Astrocyte (in vitro differentiated cells and primary cell): Measurements from ENCODE around the gene ADAM22.

ENCODE experiments used
- EZH2 ChIP-seq: IDR thresholded peaks from 2 replicates; pipeline ENCODE4 v1.6.1; 2012; ENCODE audit warnings: mild to moderate bottlenecking, low read length, inconsistent platforms; ENCODE audit not compliant: insufficient read depth
- TF ChIP-seq, protein P1 (sequence below): IDR thresholded peaks from 2 replicates; pipeline ENCODE4 v1.5.1; 2011; ENCODE audit warnings: low read depth, mild to moderate bottlenecking, inconsistent platforms, low read length, moderate library complexity; ENCODE audit not compliant: insufficient read depth

DNA sequence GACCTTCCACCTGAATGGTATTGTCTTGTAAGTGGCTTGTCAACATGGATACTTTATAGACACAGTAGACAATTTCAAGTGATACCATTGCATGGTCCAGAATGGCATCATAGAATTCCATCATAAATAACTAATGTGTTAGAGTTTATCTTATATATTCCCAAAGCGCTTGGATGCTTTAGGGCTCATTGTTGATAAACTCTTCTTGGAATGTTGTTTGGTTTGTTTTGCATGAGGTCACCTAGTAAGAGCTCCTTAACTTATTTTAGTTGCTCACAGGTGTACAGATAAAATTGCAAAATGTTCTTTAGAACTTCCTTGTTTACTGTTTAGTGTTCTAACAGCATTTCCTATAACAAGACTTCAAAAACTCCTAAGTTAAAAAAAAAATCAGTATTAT lies 249.0 kb downstream of the ADAM22 start:
- TF ChIP-seq, protein P1, sequence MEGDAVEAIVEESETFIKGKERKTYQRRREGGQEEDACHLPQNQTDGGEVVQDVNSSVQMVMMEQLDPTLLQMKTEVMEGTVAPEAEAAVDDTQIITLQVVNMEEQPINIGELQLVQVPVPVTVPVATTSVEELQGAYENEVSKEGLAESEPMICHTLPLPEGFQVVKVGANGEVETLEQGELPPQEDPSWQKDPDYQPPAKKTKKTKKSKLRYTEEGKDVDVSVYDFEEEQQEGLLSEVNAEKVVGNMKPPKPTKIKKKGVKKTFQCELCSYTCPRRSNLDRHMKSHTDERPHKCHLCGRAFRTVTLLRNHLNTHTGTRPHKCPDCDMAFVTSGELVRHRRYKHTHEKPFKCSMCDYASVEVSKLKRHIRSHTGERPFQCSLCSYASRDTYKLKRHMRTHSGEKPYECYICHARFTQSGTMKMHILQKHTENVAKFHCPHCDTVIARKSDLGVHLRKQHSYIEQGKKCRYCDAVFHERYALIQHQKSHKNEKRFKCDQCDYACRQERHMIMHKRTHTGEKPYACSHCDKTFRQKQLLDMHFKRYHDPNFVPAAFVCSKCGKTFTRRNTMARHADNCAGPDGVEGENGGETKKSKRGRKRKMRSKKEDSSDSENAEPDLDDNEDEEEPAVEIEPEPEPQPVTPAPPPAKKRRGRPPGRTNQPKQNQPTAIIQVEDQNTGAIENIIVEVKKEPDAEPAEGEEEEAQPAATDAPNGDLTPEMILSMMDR, result no peak
- TF ChIP-seq EZH2, result no peak
